Smooth muscle cell (in vitro differentiated cells): Measurements from ENCODE around the gene TUBG2. TPM values are rescaled to one million over a fixed set of nuclear protein-coding genes. Genes with fewer than 3 reads are reported as not detected.
A peak's percentile ranks its signal among the peaks of the same experiment; 100 is the strongest.

Experiments used
- DNase-seq: peaks from one replicate; lab custom pipeline; 2025; ENCODE audit not compliant: unreplicated experiment; lab: John Stamatoyannopoulos, UW
- H2AFZ ChIP-seq: fragments of 200-600 bp; sonication (generic); 2 replicates; pipeline ENCODE4 v1.6.0; 2016; ENCODE audit warnings: antibody characterized with exemption, low read depth, mild to moderate bottlenecking
- H3F3A ChIP-seq: fragments of 200-600 bp; sonication (generic); 2 replicates; pipeline ENCODE4 v1.6.0; 2017; ENCODE audit warnings: antibody characterized with exemption, low read depth
- H3K27ac ChIP-seq: fragments of 200-600 bp; sonication (generic); 2 replicates; pipeline ENCODE4 v1.5.1; 2016; ENCODE audit warnings: low read depth, mild to moderate bottlenecking
- H3K27me3 ChIP-seq: fragments of 200-600 bp; sonication (generic); 2 replicates; pipeline ENCODE4 v1.6.1; 2016; ENCODE audit warnings: low read depth, mild to moderate bottlenecking
- H3K36me3 ChIP-seq: fragments of 200-600 bp; sonication (generic); 2 replicates; pipeline ENCODE4 v1.5.1; 2016; ENCODE audit warnings: low read depth
- H3K4me1 ChIP-seq: fragments of 200-600 bp; sonication (generic); 2 replicates; pipeline ENCODE4 v1.5.1; 2016; ENCODE audit warnings: low read depth
- H3K4me2 ChIP-seq: fragments of 200-600 bp; sonication (generic); 2 replicates; pipeline ENCODE4 v1.6.0; 2016; ENCODE audit warnings: mild to moderate bottlenecking
- H3K4me3 ChIP-seq: fragments of 200-600 bp; sonication (generic); 2 replicates; pipeline ENCODE4 v1.5.1; 2016; ENCODE audit warnings: mild to moderate bottlenecking
- H3K79me2 ChIP-seq: fragments of 200-600 bp; sonication (generic); 2 replicates; pipeline ENCODE4 v1.6.0; 2016; ENCODE audit warnings: low read depth, mild to moderate bottlenecking
- H3K9ac ChIP-seq: fragments of 200-600 bp; sonication (generic); 2 replicates; pipeline ENCODE4 v1.6.0; 2016; ENCODE audit warnings: low read depth
- H3K9me3 ChIP-seq: fragments of 200-600 bp; sonication (generic); replicated peaks from 2 replicates; pipeline ENCODE4 v1.5.1; 2016; ENCODE audit warnings: low read depth
- H4K20me1 ChIP-seq: fragments of 200-600 bp; sonication (generic); 2 replicates; pipeline ENCODE4 v1.6.0; 2016; ENCODE audit warnings: low read depth
- WGBS: methylation state at CpG from one replicate; pipeline ENCODE4 v1.1.7; 2016; ENCODE audit warnings: low lambda C conversion rate; 5-methylcytosine and 5-hydroxymethylcytosine counted together
- polyA plus RNA-seq: library from polyadenylated mRNA; unstranded; fragments of >200 nt; fragmentation: Nextera tagmentation; extraction: Ambion mirVana; gene quantifications from 2 replicates; pipeline ENCODE4 v1.2.1, GENCODE V29; 2016
- total RNA-seq: library from RNA; depleted of rRNA; stranded (reverse); fragments of >200 nt; gene quantifications from 2 replicates; pipeline ENCODE4 v1.2.3, GENCODE V29; 2014
- TF ChIP-seq, protein P1 (sequence below): fragments of 200-600 bp; sonication (generic); IDR thresholded peaks from 2 replicates; pipeline ENCODE4 v1.5.1; 2017; ENCODE audit warnings: borderline replicate concordance, mild to moderate bottlenecking, antibody characterized with exemption; ENCODE audit not compliant: insufficient read depth, poor library complexity, severe bottlenecking

Gene TUBG2
- total and polyA plus RNA-seq, 2 experiments from 2014 or later, result 23.1 to 42.3 TPM

DNA sequence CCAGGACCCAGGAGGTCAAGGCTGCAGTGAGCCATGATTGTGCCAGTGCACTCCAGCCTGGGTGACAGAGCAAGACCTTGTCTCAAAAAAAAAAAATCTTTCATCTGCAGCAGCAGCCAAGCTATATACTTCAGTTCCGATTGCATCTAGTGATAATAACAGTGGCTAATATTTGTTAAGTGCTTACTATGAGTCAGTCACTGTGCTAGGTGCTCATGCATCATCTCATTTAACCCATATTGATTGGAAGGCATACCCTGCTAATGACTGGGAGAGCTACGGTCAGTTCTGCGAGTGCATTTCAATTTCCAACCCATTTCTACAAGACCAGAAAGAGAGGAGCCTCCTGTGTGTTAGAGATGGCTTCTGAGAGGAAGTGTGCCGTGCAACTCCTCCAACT, 7.7 kb upstream of the TUBG2 start:
- DNase-seq, result no peak
- Histone ChIP-seq H3K36me3 (no peaks in the 10 kb centered on the region), H2AFZ (no peak overlapping the region), H3K4me3 (no peak overlapping the region), H3K79me2 (no peaks in the 10 kb centered on the region), H3F3A (peaks cover 7% of the 10 kb centered on the region), H3K4me2 (no peak overlapping the region), H3K9me3 (no peaks in the 10 kb centered on the region), H4K20me1 (no peaks in the 10 kb centered on the region), H3K27ac (no peak overlapping the region), H3K9ac (no peak overlapping the region), H3K27me3 (no peaks in the 10 kb centered on the region), H3K4me1 (peaks cover 10% of the 10 kb centered on the region)
- WGBS, result 93% methylated on average over 4 of the region's 4 CpGs
- TF ChIP-seq, protein P1, sequence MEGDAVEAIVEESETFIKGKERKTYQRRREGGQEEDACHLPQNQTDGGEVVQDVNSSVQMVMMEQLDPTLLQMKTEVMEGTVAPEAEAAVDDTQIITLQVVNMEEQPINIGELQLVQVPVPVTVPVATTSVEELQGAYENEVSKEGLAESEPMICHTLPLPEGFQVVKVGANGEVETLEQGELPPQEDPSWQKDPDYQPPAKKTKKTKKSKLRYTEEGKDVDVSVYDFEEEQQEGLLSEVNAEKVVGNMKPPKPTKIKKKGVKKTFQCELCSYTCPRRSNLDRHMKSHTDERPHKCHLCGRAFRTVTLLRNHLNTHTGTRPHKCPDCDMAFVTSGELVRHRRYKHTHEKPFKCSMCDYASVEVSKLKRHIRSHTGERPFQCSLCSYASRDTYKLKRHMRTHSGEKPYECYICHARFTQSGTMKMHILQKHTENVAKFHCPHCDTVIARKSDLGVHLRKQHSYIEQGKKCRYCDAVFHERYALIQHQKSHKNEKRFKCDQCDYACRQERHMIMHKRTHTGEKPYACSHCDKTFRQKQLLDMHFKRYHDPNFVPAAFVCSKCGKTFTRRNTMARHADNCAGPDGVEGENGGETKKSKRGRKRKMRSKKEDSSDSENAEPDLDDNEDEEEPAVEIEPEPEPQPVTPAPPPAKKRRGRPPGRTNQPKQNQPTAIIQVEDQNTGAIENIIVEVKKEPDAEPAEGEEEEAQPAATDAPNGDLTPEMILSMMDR, result no peak

DNA sequence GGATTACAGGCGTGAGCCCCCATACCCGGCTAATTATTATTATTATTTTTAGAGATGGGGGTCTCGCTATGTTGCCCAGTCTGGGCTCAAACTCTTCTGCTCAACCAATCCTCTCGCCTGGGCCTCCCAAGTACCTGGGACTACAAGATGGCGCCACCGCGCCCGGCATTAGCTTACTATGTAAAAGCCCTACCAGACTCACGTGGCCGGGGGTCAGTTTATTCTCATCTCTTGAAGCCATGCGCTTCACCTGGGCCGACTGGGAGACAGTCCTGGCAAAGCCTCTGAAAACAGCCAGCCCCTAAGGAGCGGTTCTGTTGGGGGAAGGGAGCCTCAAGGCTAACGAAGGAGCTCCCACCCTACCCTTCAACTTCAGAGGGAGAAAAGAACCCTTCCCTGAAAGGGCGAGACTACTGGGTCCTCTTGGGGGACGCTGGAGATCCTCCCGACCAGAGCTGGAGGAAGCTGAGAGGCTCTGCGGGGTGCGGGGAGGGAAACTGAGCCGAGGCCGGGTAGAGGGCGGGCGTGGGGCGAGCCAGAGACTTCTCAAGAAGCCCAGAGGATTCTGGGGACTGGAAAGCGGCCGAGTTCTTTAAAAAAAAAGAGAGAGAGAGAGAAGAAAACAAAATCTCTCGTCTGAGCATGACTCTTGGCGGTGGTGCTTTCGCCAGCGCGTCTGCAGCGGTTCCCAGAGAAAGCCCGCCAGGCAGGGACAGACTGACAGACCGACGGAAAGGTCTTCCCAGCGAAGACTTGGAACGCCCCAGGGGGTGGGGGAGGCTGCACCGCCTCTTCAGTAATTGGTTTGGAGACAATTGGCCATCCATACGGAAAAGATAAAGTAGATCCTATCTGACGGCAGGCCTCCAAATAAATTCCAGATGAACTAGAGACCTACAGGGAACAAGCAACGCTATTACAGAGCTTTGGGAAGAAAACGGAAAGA, 5.6 kb upstream of the TUBG2 start:
- Histone ChIP-seq H4K20me1 (no peaks in the 10 kb centered on the region), H3K36me3 (no peaks in the 10 kb centered on the region), H2AFZ (peak overlapping the region; percentile 93), H3K4me2 (peak overlapping the region; percentile 93), H3K4me1 (peaks cover 10% of the 10 kb centered on the region), H3K9me3 (no peaks in the 10 kb centered on the region), H3F3A (peaks cover 7% of the 10 kb centered on the region), H3K79me2 (no peaks in the 10 kb centered on the region), H3K9ac (no peak overlapping the region), H3K27me3 (no peaks in the 10 kb centered on the region), H3K4me3 (peak overlapping the region; percentile 52), H3K27ac (peak overlapping the region; percentile 20)
- TF ChIP-seq, protein P1, result no peak
- WGBS, result 28% methylated on average over 41 of the region's 42 CpGs
- DNase-seq, result no peak

DNA sequence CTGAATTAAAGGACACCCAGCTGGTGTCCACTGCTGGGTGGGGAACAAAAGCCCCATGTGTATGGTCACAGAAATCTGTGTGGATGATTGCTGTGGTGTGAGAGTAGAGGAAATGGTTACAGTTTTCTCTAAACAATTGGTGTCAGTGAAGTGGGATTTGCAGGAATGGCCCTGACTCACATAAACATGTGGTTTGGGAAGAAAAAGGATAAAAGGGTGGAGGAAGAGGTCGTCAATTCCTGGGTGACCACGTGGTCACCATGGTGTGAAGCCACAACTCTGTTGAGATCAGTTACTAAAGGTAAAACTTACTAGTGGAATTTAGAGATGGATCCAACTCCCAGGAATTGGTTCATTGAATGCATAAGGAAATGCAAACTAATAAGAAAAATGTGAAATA, 3.6 kb upstream of the TUBG2 start:
- Histone ChIP-seq H3K27ac (no peak overlapping the region), H3K79me2 (peaks cover 3% of the 10 kb centered on the region), H2AFZ (no peak overlapping the region), H3K9me3 (no peaks in the 10 kb centered on the region), H4K20me1 (no peaks in the 10 kb centered on the region), H3F3A (peaks cover 7% of the 10 kb centered on the region), H3K4me3 (no peak overlapping the region), H3K36me3 (no peaks in the 10 kb centered on the region), H3K4me1 (peaks cover 15% of the 10 kb centered on the region), H3K27me3 (no peaks in the 10 kb centered on the region), H3K4me2 (no peak overlapping the region), H3K9ac (no peak overlapping the region)
- DNase-seq, result no peak
- TF ChIP-seq, protein P1, result no peak
- WGBS, result 36% methylated on average over 2 of the region's 2 CpGs
